ENCODE measurements around the gene SMIM10L2A.
A peak's percentile ranks its signal among the peaks of the same experiment; 100 is the strongest.

DNA sequence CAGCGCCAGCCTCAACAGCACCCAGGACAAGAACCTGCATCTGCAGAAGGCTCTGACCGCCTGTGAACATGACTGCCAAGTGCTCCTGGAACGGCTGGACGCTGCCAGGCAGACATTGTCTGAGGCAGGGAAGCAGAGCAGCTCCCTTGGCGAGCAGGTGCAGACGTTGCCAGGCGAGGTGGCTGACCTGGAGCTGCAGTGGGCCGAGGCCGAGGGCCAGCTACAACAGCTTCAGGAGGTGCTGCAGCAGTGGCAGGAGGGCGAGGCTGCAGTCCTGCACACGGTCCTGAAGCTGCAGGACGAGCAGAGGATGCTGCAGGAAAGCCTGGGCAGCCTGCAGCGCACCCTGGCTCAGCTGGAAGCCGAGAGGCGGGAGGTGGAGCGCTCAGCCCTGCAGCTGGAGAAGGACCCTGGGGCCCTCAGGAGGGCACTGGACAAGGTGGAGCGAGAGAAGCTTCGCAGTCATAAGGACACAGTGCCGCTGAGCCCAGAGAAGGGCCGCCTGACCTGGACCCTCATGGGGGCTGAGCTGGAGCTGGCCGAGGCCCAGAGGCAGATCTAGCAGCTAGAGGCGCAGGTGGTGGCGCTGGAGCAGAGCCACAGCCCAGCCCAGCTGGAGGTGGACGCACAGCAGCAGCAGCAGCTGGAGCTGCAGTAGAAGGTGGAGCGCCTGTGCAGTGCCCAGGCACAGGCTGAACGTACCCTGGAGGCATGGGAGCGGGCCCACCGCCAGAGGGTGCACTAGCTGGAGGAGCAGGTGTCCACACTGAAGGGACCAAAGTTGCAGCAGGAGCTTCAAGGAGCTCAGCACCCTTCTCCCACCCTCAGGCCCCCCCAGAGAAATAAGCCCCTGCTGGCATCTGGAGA, 16.4 kb downstream of the SMIM10L2A start:
- TF ChIP-seq, protein P1, sequence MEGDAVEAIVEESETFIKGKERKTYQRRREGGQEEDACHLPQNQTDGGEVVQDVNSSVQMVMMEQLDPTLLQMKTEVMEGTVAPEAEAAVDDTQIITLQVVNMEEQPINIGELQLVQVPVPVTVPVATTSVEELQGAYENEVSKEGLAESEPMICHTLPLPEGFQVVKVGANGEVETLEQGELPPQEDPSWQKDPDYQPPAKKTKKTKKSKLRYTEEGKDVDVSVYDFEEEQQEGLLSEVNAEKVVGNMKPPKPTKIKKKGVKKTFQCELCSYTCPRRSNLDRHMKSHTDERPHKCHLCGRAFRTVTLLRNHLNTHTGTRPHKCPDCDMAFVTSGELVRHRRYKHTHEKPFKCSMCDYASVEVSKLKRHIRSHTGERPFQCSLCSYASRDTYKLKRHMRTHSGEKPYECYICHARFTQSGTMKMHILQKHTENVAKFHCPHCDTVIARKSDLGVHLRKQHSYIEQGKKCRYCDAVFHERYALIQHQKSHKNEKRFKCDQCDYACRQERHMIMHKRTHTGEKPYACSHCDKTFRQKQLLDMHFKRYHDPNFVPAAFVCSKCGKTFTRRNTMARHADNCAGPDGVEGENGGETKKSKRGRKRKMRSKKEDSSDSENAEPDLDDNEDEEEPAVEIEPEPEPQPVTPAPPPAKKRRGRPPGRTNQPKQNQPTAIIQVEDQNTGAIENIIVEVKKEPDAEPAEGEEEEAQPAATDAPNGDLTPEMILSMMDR (IDR thresholded peaks at IDR 0.05): peak in 1 of 7 experiments; percentile 3
- TF ChIP-seq POLR2A (IDR thresholded peaks at IDR 0.05): no peak
